HG03095 (cell line): ENCODE data around the gene ZC3H18.
"Not testable (repeated sequence)": the region's sequence is repeated elsewhere in the genome, so short reads cannot be mapped to it uniquely, and the experiment has no call there.

ENCODE experiments used
- ATAC-seq: cut with Tn5 transposase; IDR thresholded peaks from one replicate; pipeline ENCODE4 v1.9.1; 2021; ENCODE audit warnings: moderate library complexity; ENCODE audit not compliant: unreplicated experiment

ZC3H18 gene

DNA sequence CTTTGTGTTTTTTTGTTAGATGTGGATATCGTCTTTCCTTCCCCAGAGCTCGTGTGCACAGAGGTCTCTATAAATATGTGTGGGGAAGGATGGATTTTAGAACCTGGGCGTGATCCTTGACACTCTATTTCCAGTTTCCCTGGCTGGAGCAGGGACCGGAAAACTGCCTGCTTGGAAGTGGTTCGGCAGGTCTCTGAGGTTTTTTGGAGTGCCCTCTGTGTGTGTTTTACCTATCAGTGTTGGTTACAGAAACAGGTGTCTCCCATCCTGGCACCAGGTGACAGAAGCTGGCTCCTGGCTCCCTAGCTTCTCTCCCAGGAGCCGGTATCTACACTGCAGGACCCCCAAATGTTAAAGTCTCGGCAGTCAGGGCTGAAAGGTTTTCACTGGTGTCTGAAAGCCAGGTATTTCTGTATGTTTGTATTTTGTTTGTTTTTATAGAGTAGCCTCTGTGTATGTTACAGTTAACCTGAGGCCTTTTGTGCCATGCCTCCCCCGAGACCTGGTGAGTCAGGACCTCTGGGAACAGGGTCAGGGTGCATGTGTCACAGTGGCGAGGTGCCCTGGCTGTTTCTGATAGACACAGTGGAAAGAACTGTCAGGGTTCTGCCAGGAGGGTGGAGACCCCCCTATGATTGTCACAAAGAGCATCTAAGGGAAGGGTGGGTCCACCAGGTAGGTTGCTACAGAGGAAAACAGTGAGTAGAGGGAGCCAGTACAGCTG, 31.3 kb downstream of the ZC3H18 start:
- ATAC-seq, result no peak

DNA sequence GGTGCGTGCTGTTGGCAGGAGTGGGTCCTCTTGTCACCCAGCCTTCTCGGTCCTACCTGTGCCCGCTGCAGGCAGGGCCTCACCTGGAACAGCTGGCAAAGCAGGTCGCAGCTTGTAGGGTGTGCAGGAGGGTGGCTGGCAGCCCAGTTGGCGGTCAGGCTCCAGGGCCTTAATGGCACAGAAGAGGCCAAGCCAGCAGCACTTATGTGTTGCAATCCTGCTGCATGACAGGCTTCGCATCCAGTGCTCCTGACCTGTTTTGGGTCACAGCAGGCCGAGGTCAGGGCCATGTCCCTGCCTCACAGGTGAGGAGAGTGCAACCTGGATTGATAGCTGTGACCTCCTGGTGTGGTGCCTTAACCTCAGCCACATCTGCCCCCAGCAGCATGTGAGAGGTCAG, 31.9 kb downstream of the ZC3H18 start:
- no peak for ATAC-seq

DNA sequence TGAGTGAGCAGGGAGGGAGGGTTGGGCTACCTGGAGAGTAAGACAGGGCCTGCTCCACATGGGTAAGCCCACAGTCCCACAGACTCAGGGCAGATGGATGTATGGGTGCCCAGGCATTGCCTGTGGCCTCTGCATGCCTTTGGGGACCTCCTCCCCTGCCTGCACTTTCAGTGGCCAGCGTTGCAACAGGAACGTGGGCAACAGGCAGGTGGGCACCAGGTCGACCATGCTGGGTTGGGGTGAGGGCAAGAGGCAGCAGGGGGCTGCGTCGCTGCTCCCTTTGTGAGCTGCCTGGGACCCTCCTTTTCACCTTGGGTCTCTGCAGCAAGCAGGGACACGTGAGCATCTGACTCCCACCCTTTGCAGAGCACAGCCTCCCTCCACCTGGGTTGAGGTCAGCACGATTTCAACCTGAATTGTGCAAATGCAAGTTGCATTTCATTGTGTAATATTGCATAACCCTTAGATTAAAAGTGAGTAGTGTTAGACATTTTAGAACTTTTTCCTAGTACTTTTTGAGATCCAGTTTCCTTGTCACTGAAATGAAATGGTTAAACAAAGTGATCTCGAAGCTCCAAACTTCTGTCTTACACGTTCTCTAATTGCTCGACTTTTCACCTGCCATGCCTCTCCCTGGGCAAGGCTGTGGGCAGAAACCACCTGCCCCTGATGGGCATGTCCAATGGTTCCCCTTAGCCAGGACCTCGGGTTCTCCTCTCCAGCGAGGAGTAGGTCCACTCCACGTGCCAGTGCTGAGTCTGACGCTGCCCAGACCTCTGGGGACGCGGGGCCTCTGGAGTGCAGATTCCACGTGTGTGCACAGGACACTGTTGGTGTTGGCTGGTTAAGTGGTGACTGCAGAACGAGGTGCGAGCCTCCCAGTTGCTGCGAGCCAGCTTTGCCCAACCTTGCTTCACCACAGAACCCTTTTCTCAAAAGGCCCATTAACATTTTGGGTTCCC, 35.3 kb downstream of the ZC3H18 start:
- no peak for ATAC-seq

DNA sequence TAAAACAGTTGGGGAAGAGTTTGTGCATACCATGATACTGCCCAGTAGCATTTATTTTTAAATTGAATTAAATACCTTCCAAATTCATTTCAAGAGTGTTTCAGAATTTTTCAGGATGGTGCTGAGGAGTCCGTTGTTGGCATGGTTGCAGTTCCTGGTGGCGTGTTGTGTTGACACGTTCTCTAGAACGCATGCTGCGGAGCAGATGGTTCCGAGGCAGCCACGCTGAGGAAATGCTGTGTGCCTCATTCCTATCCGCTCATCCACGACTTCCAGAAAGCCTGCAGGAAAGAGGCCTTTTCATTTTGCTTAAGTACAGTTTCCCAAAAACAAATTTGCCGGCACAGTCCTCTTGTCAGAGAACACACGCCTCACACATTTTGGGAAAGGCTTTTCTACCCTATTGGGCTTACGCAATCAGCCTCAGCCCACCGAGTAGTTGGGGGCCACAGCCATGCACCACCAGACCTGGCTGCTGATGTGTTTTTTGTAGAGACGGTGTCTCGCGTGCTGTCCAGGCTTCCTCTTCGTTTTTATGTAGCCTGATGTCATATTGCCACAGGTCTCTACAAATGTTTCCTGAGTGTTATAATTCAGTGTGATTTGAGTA, 36.0 kb downstream of the ZC3H18 start:
- no peak for ATAC-seq

DNA sequence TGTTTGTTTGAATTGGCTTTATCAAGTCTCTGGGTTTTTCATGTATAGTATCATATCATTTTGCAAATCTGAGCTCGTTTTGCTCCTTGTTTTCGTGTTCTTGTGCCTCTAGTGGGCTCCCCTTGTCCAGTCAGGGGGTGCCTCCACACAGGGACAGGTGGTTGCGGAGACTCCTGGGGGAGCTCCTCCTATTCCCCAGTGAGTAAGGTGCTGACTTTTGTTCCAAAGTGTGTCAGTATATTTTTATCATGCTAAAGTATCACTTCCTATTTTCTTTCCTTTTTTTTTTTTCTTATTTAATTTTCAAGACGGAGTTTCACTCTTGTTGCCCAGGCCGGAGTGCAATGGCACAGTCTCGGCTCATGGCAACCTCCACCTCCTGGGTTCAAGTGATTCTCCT, 37.9 kb downstream of the ZC3H18 start:
- ATAC-seq, result no peak

DNA sequence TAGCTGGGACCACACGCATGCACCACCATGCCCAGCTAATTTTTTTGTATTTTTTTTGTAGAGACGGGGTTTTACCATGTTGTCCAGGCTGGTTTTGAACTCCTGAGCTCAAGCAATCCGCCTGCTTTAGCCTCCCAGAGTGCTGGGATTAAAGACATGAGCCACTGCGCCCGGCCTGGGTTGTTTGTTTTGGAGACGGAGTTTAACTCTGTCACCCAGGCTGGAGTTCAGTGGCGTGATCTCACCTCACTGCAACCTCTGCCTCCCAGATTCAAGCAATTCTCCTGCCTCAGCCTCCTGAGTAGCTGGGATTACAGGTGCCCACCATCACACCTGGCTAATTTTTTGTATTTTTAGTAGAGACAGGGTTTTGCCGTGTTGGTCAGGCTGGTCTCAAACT, 39.2 kb downstream of the ZC3H18 start:
- not testable (repeated sequence) for ATAC-seq

DNA sequence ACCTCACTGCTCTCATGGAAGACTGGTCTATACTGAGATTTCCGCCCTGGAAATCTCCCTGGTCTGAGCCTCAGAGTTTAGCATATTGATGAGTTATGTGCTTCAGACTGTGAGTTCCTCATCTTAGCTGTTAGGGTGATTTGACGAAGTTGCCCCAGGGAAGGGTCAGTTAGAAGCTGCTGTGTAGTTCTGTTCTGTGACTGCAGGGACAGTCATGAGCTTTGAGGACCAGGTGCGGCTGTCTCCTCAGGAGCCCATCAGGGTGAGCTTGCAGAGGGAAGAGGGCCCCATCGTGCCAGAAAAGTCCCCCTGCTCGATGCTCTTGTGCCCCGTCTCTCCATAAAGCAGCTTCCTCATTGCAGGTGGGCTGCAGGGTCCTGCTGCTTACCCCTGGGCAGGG, 39.9 kb downstream of the ZC3H18 start:
- ATAC-seq, result no peak

DNA sequence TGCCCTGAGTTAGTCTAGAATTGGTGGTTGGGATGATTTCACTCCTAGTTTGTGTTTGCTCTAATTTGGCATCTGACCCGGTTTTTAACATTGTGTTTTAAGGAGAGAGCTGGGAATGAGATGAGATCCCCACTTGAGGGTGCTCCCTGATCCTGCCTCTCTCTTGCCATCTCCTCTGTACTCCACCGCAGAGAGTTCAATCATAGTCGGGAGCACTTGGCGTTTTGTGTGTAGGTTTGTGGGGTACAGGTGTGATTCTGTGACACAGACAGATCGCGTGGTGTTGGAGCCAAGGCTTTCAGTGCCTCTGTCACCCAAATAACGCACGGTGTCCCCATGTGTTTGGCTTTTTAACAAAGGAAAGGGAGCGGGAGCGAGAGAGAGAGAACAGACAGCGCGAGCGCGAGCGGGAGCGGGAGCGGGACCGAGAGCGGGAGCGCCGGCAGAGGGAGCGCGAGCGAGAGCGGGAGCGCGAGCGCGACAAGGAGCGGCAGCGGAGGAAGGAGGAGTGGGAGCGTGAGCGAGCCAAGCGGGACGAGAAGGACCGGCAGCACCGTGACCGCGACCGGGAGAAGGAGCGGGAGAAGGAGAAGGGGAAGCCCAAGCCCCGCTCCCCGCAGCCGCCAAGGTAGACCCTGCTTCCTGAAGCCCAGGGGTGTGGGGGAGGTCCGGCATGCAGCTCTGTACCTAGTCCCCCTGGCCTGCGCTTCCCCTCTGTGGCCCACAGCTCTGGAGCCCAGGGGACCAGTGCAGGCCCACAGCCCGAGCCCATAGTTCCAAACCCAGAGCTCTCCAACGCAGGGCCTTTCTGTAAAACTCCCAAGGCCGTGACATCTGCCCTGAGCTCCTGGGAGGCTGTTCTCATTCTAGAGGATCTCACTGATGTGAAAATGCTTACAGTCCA, 41.0 kb downstream of the ZC3H18 start:
- ATAC-seq, result no peak

DNA sequence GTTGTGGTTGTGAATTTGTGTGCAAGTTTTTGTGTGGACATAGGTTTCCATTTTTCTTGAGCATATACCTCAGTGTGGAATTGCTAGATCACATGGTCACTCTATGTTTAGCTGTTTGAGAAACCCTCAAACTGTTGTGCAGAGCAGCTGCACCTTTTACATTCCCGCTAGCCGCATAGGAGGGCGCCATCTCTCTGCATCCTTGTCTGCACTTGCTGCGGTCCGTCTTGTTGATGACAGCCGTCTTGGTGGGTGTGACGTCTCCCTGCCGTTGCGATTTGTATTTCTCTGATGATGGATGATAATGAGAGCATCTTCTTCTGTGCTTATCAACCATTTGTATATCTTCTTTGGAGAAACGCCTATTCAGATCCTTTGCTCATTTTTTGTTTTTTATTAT, 43.1 kb downstream of the ZC3H18 start:
- ATAC-seq, result no peak

DNA sequence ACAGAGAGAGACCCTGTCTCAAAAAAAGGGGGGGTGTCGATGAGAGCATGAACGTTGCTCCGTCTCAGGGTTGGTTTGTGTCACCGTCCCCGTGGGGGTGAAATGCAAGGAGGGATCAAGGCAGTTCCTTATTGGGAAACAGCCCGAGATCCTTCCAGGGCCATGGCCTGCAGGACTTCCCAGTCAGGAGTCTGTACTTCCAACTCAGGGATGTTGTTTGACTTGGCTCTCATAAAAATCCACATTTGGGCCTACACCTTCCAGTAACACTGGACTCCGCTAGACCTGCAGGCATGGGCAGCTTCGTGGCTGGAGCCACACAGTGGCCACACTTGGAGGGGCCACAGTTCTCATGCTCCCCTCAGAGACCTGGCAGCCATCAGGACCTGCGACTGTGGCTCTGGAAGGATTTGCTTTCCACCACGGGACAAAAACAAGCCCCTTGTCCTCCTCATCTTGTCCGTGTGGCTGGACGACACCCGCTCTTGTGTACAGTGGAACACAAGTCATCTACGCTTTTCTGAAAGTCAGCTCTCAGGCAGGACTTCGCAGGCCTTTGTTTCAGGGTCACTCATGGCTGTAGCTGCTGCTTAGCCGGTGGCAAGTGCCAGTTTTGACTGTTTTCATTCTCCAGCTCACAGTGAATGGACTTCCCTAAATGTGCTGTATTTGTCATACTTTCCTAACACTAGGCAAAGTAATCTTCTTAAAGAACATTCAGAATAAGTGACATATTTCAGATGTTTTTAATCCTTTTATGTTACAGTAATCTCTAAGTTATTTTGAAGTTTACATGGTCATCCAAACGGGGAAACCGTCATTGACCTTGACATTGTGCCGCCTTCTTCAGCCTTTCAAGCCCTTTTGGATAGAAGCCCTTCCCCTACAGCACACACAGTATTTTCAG, 44.0 kb downstream of the ZC3H18 start:
- no peak for ATAC-seq

DNA sequence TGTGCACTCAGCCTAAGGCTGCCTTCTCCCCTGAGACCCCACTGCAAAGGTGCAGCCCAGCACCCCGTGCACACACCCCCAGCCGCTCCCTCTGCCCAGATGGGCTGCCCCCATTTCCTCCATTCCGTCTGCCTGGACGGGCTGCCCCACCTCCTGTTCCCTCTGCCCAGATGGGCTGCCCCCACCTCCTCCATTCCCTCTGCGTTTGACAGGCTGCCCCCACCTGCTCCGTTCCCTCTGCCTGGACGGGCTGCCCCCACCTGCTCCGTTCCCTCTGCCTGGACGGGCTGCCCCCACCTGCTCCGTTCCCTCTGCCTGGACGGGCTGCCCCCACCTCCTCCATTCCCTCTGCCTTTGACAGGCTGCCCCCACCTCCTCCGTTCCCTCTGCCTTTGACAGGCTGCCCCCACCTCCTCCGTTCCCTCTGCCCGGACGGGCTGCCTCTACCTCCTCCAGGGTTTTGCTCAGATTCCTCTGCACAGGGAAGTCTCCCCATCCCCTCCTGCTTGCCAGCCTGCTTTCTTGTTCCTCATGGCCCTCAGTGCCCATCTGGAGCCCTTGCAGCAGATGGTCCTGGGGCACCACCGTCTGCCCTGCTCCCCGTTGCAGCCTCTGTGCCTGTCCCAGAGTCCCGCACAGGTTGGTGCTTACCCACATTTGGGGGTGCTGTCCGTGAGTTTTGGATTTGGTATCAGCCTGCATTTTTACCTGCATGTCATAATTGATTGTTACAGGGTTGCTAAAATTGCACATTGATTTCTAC, 44.8 kb downstream of the ZC3H18 start:
- ATAC-seq, result no peak

DNA sequence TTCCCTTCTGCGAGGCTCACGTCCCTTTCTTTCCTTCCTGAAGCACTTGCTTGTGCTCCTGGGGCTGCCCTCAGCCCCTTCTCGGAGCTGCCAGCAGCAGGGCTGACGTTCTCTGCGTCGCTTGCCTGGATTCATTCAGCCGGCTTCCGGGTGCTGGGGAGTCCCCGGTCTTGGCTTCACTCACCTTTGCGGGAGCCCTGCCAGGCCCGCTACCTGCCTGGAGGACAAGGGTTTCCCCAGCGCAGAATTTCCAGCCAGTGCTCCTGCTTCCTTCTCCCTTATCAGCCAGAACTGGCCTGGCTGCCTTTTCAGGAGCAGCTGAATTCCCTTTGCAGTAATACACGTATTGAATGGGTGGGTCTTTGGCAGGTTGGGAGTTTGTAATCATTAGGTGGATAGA, 46.1 kb downstream of the ZC3H18 start:
- no peak for ATAC-seq

DNA sequence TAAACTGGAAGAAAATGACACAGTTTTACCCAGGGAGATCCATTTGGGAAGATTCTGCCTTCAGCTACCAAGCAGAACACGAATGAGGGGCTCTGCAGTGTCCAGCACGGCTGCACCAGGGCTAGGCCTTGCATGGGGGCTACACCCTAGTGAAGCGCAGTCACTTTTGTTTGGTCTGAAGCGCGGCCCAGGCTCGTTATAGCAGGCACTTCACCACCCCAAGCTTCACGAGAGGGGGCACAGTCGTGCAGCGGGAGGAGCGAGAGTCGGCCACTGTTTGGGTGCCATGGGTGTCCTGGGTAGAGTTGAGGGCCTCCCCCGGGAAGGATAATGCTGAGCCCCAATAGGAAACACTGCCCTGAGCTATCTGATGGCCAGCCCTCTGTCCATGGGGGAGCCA, 46.5 kb downstream of the ZC3H18 start:
- no peak for ATAC-seq

DNA sequence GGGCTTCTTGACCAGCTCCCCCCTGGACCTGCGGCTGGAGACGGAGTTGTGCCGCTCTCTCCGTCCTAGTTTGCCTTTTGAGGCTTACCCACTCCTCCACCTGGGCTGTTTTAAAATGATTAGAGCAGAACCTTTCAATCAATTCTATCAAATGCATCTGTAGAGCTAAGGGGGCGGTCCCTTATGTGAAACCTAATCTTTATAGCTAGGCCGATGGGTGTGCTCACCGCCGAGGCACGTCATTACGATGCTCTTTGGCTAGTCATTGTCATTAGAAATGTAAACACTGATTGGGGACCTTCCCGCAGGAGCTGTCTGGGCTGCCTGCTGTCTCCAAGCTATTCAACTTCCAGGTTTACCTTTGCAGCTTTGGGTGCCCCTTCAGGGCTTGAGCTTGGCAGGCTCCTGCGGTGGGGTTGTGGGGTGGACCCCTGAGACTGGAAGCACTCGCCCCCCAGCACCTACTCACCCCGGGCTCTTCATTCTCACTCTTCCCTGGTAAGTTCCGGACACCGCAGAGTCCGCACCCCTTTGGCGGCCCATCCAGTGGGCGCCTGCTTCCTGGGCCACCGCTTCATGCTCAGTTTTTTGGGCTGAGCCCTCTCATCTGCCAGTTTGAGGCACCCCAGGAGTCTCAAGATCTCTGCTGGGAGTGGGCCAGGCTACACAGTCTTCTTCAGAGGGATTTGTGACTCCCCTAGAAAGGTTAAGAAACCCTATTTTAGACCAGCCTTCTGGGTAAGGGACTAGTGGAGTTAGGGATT, 47.2 kb downstream of the ZC3H18 start:
- no peak for ATAC-seq

DNA sequence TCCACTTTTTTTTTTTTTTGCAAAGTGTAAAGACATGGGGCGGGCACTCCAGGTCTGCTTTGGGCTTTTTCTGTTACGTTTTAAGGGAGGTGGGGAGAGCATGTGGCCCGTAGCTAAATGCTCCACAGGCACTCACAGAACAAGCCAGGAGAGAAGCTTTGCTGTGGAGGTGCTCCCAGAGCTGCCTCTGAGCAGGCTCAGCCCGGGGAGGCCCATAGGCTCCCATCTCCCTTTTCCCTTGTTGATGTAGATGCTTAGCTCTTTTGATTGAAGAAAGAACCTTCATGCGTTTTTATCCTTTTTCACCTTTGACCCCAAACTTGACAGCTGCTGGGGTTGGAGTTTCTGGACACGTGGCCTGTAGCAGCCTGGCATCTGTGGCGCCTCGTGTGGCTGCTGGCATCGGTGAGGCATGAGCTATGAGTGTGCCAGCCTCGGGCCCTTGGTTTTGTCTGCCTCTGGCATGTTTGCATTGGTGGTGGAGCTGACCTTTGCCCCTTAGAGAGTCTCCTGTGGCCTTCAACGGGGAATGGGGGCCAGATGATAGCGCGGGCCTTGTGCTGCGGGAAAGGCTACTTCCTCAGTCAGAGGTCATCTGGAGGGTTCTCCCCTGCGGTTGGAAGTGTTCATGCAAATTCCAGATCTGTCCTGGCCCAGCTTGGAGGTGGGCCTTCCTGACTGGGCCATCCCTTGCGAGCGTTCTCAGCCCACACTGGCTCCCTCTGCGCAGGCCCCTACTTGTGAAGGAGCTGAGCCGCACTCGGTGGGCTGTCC, 48.2 kb downstream of the ZC3H18 start:
- no peak for ATAC-seq

DNA sequence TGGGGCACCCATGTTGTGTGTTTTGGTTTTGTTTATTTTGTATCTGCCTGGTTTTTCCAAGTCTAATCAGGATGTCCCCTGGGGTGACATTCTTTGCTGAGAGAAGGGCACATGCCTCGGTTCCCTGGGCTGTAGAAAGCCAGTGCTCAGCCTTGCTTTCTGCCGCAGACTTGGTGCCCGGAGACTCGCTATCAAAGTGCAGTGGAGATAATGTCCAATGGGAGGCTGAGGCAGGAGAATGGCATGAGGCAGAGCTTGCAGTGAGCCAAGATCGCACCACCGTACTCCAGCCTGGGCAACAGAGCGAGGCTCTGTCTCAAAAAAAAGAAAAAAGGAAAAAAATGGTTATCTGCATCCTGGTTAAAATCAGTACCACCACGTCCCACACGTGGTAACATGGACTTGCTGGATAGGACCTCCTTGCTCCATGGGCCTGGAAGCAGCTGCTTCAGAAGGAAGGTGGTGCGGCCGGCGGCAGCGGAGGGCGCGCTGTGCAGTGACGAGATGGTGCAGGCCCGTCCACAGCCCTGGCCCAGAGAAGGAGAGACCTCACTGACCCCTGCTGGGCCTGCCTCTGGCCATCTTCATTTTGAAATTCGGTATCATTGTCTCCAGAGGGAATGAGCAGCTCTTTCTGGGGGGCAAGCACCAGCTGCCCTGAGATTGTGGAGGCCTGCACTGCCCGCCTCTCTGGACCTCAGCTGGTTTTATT, 48.9 kb downstream of the ZC3H18 start:
- no peak for ATAC-seq
